ENCODE results near the gene FAM107B.

Gene FAM107B

DNA sequence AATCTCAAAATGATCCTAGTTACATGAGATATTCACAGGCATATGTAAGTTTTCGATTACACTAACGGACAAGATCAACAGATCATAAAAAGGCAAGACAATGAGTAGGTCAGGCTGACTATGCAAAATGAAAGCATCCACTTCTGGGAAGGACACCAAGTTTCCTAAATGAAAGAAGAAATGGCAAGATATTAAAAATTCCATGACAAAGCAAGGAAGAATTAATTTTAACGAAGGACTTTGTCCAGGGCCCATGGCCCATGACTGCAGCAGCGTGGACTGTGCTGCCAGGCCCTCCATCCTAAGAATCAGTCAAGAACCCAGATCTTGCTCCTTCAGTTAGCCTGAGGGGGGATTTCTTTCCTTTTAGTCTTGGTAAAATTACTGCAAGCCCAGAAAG, 261.6 kb downstream of the FAM107B start:
- no peak overlapping the region for H3K4me3 ChIP-seq (ENCODE audit: control insufficient read depth, low read depth, low read length)
- TF ChIP-seq CTCF (conservative IDR thresholded peaks at IDR 0.05; ENCODE audit: control insufficient read depth, insufficient read depth, low read depth, low read length) = no peak
- DNase-seq (ENCODE audit: low read depth) = no peak

GRCh38 chr10:14510346-14510745, 264.4 kb downstream of the FAM107B start:
- no peak for TF ChIP-seq CTCF (conservative IDR thresholded peaks at IDR 0.05; ENCODE audit: control insufficient read depth, insufficient read depth, low read depth, low read length)
- H3K4me3 ChIP-seq (ENCODE audit: control insufficient read depth, low read depth, low read length) = no peak overlapping the region
- DNase-seq (ENCODE audit: low read depth) = no peak

DNA sequence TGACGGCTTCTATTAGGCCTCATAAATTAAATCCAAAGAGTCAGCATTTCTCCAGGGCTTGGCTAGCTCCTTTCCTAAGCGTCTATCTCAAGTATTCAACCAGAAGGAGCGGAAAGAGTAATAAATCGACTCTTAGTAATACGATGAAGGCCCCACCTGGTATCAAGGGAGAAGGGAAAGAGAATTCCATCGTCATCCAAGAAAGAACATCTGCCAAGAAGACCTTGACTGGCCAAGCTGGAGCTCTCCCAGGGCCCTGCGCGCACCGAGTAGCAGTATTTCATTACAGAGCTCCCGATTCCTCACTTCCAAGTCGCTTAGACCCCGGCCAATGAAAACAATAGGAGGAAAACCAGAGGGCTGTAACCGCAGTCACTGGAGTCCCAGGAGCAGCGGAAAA, 266.0 kb downstream of the FAM107B start:
- DNase-seq (ENCODE audit: low read depth) = peak; percentile 72
- TF ChIP-seq CTCF (conservative IDR thresholded peaks at IDR 0.05; ENCODE audit: control insufficient read depth, insufficient read depth, low read depth, low read length) = no peak

DNA sequence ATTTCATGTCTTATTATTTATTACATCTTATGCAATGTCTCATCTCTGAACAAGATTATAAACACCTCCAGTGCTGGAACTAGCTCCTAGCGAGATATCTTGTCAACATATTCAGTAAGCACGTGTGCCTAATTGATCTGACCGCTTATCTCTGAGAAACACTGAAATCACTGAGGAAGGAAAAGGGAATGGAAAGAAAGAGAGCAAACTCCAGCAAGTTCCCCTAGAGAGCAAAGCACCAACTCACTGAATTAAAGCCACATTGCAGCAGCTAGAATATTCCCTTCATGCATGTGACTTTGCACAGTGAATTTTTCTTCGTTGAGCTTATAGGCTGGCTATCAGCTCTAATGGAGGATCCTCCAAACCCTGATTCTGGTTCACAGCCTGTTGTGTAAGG, 266.9 kb downstream of the FAM107B start:
- no peak for TF ChIP-seq CTCF (conservative IDR thresholded peaks at IDR 0.05; ENCODE audit: control insufficient read depth, insufficient read depth, low read depth, low read length)
- H3K4me3 ChIP-seq (ENCODE audit: control insufficient read depth, low read depth, low read length) = no peak overlapping the region
- DNase-seq (ENCODE audit: low read depth) = no peak

More for the DNA sequence above, 266.0 kb downstream of the FAM107B start:
- no peak overlapping the region for H3K4me3 ChIP-seq (ENCODE audit: control insufficient read depth, low read depth, low read length)

DNA sequence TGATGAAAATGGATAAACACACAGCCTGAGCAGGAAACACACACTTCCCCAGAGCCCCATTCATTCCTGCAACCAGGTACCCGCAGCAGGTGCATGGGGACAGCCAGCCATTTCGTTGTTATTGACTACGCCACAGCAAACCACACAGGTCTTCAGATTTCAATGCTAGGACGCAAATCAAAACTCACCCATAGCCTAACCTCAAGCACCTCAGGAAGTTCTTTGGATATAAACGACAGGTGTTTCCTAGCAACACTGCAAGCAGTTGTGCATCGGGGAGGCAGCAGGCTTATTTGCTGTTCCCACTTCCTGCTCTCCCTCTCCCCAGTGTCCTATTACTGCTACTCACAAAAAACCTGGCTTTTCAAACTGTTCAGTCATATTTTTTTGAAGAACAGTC, 267.5 kb downstream of the FAM107B start:
- no peak for TF ChIP-seq CTCF (conservative IDR thresholded peaks at IDR 0.05; ENCODE audit: control insufficient read depth, insufficient read depth, low read depth, low read length)
- H3K4me3 ChIP-seq (ENCODE audit: control insufficient read depth, low read depth, low read length) = no peak overlapping the region
- no peak for DNase-seq (ENCODE audit: low read depth)

DNA sequence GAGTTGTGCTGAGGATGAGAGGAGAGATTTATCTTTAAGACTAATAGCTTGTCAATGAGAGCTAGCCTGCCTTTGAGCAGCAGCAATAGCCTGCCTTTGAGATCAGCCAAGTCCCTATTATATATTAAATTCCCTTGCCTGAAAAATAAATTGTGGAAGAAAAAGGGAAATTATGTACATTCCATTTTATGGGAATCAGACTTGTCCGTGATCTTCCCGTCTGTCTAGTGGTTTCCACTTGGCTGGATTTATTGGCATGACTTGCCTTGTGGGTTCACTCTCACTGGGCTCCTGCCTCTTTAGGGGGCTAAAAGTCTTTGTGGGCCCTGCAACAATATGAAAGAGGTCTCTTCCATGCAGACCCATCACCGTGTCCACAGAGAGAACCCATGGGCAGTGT, 272.3 kb downstream of the FAM107B start:
- TF ChIP-seq CTCF (conservative IDR thresholded peaks at IDR 0.05; ENCODE audit: control insufficient read depth, insufficient read depth, low read depth, low read length) = no peak
- H3K4me3 ChIP-seq (ENCODE audit: control insufficient read depth, low read depth, low read length) = no peak overlapping the region
- no peak for DNase-seq (ENCODE audit: low read depth)

DNA sequence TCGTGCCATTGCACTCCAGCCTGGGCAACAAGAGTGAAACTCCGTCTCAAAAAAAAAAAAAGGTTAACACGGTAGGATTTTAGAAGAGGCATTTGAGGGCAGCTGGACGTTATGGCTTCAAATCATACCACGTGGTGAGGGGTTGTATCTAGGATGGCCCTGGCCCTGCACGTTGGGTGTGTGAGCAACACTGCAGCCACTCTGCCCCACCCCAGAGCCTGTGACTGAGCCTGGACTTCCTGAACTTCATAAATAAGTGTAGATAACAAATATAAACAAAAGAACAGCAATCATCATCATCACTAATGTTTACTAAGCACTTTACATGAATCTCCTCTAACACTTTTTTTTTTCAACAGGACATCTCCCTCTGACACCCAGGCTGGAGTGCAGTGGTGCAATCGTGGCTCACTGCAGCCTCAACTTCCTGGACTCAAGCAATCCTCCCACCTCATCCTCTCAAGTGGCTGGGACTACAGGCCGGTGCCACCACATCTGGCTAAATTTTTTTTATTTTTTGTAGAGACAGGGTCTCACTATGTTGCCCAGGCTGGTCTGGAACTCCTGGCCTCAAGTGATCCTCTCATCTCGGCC, 274.4 kb downstream of the FAM107B start:
- TF ChIP-seq CTCF (conservative IDR thresholded peaks at IDR 0.05; ENCODE audit: control insufficient read depth, insufficient read depth, low read depth, low read length) = no peak
- no peak for DNase-seq (ENCODE audit: low read depth)

More for the DNA sequence above, 274.4 kb downstream of the FAM107B start:
- no peak overlapping the region for H3K4me3 ChIP-seq (ENCODE audit: control insufficient read depth, low read depth, low read length)

Data from fibroblast of mammary gland (primary cell).